Thyroid gland (tissue), 4 donors: ENCODE data around the gene CMTM3. TPM values are rescaled to one million over a fixed set of nuclear protein-coding genes. Genes with fewer than 3 reads are reported as not detected.

Experiments used
- DNase-seq, 2 donors: peaks; one replicate each; pipeline ENCODE4 v3.0.0-alpha.2; 2019
- H3K27ac ChIP-seq, 3 donors: fragments of 200-600 bp; sonication (generic); 1 replicate in 2 of 3; 2 replicates in 1 of 3; pipeline ENCODE4 v1.5.1; 2016 to 2019; ENCODE audit warnings: mild to moderate bottlenecking in 1 of 3, moderate library complexity in 1 of 3
- H3K27me3 ChIP-seq: fragments of 200-600 bp; sonication (generic); one replicate; pipeline ENCODE4 v1.5.1; 2019
- H3K36me3 ChIP-seq, 2 donors: fragments of 200-600 bp; sonication (generic); one replicate each; pipeline ENCODE4 v1.5.1; 2016 to 2019
- H3K4me1 ChIP-seq, 2 donors: fragments of 200-600 bp; sonication (generic); one replicate each; pipeline ENCODE4 v1.5.1; 2017 to 2019
- H3K4me3 ChIP-seq, 3 donors: fragments of 200-600 bp; sonication (generic); replicated peaks in 1 of 3; 1 replicate in 2 of 3; 2 replicates in 1 of 3; pipeline ENCODE4 v1.5.1; 2016; ENCODE audit warnings: mild to moderate bottlenecking in 1 of 3
- H3K9me3 ChIP-seq: fragments of 200-600 bp; sonication (generic); one replicate; pipeline ENCODE4 v1.5.1; 2017
- POLR2A ChIP-seq, 2 donors: fragments of 450-650 bp; IDR thresholded peaks; one replicate each; pipeline ENCODE4 v1.6.1; 2017; ENCODE audit warnings: antibody characterized with exemption in 2 of 2, mild to moderate bottlenecking in 2 of 2, moderate library complexity in 1 of 2
- WGBS, 2 donors: methylation state at CpG; one replicate each; pipeline ENCODE4 v1.1.5; 2017; 5-methylcytosine and 5-hydroxymethylcytosine counted together
- intact Hi-C: fragments of 100-400 bp; cut with DNase I; formaldehyde crosslinking; loops from one replicate; pipeline ENCODE4 v1.15.1; 2023
- total RNA-seq, 4 donors: library from RNA; depleted of rRNA; stranded (reverse); fragments of >200 nt; gene quantifications; one replicate each; pipeline ENCODE4 v1.2.3, GENCODE V29; 2016
- TF ChIP-seq, protein P1 (sequence below), 6 experiments: fragments of 200-600 bp in 3 of 6; fragments of 450-650 bp in 3 of 6; sonication (generic) in 3 of 6; IDR thresholded peaks; one replicate each; pipeline ENCODE4 v1.5.1; 2016 to 2019; ENCODE audit warnings: antibody characterized with exemption in 6 of 6, mild to moderate bottlenecking in 2 of 6, inconsistent platforms in 1 of 6, moderate library complexity in 1 of 6

CMTM3 gene
- total RNA-seq, 4 donors from 2014 or later: 5.9 to 32.0 (median 21.3) TPM

DNA sequence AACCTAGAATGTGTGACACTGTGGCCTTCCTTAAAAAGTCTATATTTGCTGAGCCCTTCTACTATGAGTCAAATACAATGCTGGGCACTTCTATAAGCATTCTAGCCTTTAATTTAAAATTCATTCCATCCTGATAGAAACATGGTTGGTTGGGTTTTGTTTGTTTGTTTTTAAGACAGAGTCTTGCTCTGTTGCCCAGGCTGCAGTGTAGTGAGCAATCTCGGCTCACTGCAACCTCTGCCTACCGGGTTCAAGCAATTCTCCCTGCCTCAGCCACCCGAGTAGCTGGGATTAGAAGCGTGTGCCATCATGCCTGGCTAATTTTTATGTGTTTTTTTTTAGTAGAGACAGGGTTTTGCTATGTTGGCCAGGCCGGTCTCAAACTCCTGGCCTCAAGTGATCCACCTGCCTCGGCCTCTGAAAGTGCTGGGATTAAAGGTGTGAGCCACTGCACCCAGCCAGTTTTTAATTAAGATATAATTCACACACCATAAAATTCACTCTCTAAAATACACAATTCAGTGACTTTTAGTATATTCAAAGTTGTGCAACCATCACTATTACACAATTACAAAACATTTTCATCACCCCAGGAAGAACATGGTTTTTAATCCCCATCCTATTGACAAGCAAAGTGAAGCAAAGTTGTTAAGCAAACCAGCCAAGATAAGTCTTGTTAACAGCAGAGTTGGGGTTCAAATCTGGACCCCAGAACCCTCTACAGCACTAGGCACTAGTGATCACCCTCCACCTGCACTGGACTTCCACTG is 49.3 kb downstream of the CMTM3 start:
- no peak overlapping the region for H3K4me3 ChIP-seq
- peaks cover 10 to 57% of the 10 kb centered on the region in 2 donors for H3K4me1 ChIP-seq
- H3K9me3 ChIP-seq: no peaks in the 10 kb centered on the region
- H3K36me3 ChIP-seq: no peaks in the 10 kb centered on the region
- intact Hi-C loops: loop anchor here (5.0 kb wide), 1 partner anchor 99 kb away; the partner anchor contains the start of gene DYNC1LI2
- no peak overlapping the region for H3K27ac ChIP-seq
- no peak for TF ChIP-seq POLR2A (IDR thresholded peaks at IDR 0.05)
- TF ChIP-seq, protein P1, sequence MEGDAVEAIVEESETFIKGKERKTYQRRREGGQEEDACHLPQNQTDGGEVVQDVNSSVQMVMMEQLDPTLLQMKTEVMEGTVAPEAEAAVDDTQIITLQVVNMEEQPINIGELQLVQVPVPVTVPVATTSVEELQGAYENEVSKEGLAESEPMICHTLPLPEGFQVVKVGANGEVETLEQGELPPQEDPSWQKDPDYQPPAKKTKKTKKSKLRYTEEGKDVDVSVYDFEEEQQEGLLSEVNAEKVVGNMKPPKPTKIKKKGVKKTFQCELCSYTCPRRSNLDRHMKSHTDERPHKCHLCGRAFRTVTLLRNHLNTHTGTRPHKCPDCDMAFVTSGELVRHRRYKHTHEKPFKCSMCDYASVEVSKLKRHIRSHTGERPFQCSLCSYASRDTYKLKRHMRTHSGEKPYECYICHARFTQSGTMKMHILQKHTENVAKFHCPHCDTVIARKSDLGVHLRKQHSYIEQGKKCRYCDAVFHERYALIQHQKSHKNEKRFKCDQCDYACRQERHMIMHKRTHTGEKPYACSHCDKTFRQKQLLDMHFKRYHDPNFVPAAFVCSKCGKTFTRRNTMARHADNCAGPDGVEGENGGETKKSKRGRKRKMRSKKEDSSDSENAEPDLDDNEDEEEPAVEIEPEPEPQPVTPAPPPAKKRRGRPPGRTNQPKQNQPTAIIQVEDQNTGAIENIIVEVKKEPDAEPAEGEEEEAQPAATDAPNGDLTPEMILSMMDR (IDR thresholded peaks at IDR 0.05): no peak
- no peaks in the 10 kb centered on the region for H3K27me3 ChIP-seq
- no peak for DNase-seq
- WGBS, 2 donors: 57 to 79% methylated on average over 6 of the region's 6 CpGs

DNA sequence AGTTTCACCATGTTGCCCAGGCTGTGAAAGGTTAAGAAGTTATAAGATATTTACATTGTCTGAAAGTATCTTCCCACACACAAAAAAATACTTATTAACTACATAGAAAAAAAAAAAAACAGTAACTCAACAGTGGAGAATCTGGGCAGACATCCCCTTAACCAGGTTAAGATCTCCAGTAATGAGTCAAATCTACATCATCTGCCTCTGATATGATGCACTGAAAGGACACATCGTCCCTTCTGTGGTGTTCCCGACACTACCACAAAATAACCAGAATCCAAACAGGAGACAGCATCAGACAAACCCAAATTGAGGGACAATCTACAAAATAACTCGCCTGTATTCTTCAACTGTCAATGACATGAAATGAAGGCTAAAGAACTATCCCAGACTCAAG is 52.0 kb downstream of the CMTM3 start:
- intact Hi-C loops: no loop called here
- H3K27ac ChIP-seq: no peak overlapping the region
- WGBS, 2 donors: 96% methylated on average over 3 of the region's 3 CpGs

DNA sequence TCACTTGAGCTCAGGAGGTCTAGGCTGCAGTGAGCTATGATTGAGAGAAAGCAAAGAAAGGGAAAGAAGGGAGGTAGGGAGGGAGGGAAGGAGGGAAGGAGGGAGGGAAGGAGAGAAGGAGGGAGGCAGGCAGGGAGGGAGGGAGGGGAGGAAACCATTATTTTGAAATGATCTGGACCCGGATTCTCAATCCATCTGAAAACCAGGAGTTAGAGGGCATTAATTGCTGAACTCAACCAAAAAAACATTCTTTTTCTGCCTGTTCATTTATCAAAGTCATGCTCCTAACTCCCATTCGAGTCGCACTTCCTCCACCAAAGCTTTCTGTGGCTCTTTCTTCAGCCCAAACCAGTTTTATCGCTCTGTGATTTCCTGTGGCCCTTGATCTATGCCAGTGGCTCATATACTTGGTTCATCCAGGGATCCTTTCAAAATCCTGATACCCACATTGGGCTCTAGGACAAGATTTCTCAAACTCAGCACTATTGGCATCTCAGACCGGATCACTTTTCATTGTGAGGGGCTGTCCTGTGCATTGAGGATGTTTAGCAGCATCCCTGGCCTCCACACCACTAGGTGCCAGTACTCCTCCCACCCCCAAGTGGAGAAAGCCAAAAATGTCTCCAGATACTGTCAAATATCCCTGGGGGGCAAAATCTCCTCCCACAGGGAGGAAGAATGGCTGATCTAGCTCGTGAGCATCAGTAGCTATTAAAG is 53.8 kb downstream of the CMTM3 start:
- WGBS, 2 donors: 71 to 86% methylated on average over 5 to 6 of the region's 6 CpGs
- H3K27ac ChIP-seq: no peak overlapping the region
- H3K36me3 ChIP-seq: no peaks in the 10 kb centered on the region
- H3K27me3 ChIP-seq: no peaks in the 10 kb centered on the region
- peaks cover 32 to 56% of the 10 kb centered on the region in 2 donors for H3K4me1 ChIP-seq
- no peak overlapping the region for H3K4me3 ChIP-seq
- intact Hi-C loops: no loop called here
- TF ChIP-seq, protein P1 (IDR thresholded peaks at IDR 0.05): no peak
- TF ChIP-seq POLR2A (IDR thresholded peaks at IDR 0.05): no peak
- no peak for DNase-seq
- no peaks in the 10 kb centered on the region for H3K9me3 ChIP-seq

More for the DNA sequence above, 52.0 kb downstream of the CMTM3 start:
- Histone ChIP-seq H3K27me3 (no peaks in the 10 kb centered on the region), H3K36me3 (no peaks in the 10 kb centered on the region), H3K4me1 (peaks cover 15 to 54% of the 10 kb centered on the region in 2 donors), H3K4me3 (no peak overlapping the region), H3K9me3 (no peaks in the 10 kb centered on the region)
- no peak for DNase-seq
- no peak for TF ChIP-seq POLR2A (IDR thresholded peaks at IDR 0.05)
- TF ChIP-seq, protein P1 (IDR thresholded peaks at IDR 0.05): no peak

DNA sequence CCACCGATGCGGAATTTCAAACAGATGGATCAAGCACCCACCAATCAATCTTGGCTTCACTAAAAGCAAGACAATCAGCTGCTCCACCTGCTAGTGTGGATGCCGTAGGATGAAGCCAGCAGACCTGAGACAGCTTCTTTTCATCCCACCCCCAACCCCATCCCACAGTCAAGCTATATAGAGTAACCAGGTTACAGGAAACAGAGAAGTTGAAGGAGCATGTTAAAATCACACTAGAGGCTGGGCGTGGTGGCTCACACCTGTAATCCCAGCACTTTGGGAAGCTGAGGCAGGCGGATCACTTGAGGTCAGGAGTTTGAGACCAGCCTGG is 54.3 kb downstream of the CMTM3 start:
- H3K27ac ChIP-seq: no peak overlapping the region
- H3K36me3 ChIP-seq: no peaks in the 10 kb centered on the region
- 98 to 99% methylated on average over 3 to 5 of the region's 5 CpGs for WGBS, 2 donors
- no peak for TF ChIP-seq POLR2A (IDR thresholded peaks at IDR 0.05)
- TF ChIP-seq, protein P1 (IDR thresholded peaks at IDR 0.05): no peak
- DNase-seq: no peak
- peaks cover 35 to 56% of the 10 kb centered on the region in 2 donors for H3K4me1 ChIP-seq
- no peak overlapping the region for H3K4me3 ChIP-seq
- H3K27me3 ChIP-seq: no peaks in the 10 kb centered on the region
- H3K9me3 ChIP-seq: no peaks in the 10 kb centered on the region
- intact Hi-C loops: no loop called here
